ENCODE measurements around the gene PEX5.
"Not testable (repeated sequence)": the region's sequence is repeated elsewhere in the genome, so short reads cannot be mapped to it uniquely, and the experiment has no call there.

The PEX5 gene

DNA sequence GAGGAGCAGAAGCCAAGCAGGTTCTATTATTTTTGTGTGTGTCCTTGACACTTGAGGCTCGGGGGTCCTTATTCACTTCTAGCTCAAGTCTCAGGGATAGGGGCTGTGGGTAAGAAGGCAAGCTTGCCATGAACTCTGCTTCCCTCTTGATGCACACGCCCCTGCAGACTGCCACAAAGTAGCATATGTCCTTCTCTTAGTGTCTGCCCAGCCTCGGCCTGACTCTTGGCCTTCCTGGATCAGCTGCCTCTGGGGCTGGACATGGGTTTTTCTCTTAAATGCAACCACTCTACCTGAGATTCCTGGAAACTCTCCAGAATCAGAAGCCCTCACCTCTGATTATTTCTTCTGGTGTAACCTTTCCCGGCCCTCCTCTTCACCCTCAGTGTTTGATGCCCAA, 28.2 kb upstream of the PEX5 start:
- no peak for DNase-seq

DNA sequence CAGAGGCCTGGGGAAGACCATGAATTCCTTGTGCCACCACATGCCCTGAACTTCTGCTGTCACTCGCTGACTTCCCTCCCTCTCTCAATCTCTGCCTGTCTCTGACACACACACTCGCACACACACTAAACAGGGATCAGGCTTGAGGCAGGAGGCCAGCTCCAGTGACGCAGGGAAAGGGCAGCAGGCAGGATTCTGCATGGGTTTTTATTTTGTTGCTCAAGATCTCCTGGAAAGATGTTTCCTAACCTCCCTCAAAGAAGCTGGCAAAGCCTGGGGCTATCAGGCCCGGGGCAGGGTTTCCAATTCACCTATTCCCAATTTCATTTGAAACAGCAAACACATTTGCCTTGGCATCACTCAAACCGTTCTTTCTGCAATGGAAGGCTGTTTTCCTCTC, 27.7 kb upstream of the PEX5 start:
- DNase-seq = no peak

DNA sequence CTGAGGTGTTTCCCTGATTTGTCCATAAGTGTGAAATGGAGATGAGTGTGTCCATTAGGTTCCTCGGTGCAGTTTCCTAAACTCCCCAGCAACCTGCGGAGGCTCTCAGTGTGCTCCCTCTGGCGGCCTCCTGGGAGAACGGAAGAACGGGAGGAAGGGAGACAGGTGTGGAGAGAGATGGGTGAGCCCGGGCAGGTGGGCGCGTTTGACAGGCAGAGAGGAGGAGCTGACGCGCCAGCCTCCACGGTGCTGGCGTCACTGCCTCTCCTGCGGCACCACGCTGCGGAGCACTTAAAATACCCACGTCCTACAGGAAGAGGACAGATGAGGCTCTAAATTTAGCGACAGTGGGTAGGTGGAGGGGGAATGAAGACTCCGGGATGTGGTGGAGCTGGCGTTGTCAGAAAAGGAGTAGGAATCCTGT, 26.8 kb upstream of the PEX5 start:
- no peak for DNase-seq

DNA sequence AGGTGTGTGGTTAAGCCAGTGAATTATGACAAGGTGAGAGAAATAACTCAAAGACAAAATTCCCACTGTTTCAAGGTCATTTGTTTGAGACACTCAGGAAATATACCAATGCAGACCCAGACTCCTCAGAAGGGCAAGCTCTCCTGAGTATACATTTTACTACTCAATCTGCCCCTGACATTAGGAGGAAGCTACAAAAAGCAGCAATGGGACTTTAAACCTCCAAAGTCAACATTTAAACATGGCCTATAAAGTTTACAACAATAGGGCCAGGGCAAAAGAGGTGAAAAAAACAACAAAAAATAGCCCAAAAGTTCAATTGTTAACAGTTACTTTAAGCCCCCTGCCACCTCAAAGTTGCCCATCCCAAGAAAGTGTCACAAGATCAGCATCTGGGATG, 19.5 kb upstream of the PEX5 start:
- DNase-seq = no peak

DNA sequence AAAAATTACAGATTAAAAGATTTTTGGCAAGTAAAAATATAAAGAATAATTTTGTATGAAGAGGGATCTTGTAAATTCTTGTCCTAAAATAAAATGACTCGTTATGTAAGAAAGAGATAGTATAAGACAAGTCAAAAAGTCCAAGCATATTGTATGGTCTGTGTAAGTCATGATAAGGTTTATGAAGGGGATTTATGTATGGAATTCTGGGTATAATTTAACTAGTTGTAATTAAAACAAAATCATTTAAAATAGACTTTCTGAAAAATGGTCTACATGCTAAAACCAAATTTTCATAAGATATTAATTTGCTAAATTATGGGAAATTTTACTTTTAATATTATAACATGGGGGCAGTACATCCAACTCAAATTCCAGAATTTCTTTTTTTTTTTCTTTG, 17.6 kb upstream of the PEX5 start:
- DNase-seq = no peak

DNA sequence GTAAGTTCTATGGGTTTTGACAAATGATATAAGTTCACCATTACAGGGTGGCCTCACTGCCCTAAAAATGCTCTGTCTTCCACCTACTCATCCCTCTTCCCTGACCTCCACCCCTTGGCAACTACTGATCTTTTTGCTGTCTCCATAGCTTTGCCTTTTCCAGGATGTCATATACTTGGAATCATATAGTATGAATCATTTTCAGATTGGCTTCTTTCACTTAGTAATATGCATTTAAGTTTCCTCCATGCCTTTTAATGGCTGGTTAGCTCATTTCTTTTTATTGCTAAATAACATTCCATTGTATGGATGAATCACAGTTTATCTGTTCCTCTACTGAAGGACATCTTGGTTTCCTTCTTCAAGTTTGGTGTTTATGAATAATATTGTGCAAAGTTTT, 14.0 kb upstream of the PEX5 start:
- no peak for DNase-seq

DNA sequence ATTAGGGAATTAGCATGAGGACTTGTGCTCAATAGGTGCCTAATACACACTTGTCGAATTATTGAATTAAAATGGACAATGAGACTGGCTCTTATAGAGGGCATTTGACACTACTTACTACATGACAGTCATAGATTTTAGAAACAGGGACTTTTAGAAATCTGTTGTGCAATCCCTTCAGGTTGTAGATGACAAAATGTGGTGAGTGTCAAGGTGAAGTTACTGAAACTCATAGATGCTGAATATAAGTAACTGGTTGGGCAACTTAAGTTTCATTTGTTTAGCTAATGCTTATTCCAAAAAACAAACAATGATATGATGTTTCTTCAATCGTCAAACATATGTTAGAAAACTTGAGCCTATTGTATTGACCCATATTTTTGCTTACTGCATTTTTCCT, 12.9 kb upstream of the PEX5 start:
- DNase-seq = no peak

- DNase-seq = no peak
Observed at GRCh38 chr12:7178481-7178880, 11.0 kb upstream of the PEX5 start.

GRCh38 chr12:7180685-7181084, 8.8 kb upstream of the PEX5 start:
- DNase-seq = no peak

DNA sequence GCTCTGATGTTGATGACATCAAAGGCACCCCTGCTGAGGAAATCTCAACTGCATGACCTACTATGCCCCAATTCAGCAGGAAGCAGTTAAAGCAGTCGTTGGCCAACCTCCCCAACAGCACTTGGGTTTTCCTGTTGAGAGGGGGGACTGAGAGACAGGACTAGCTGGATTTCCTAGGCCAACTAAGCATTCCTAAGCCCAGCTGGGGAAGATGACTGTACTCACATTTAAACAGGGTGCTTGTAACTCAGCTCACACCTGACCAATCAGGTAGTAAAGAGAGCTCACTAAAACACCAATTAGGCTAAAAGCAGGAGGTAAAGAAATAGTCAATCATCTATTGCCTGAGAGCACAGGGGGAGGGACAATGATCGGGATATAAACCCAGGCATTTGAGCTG, 3.4 kb upstream of the PEX5 start:
- DNase-seq = not testable (repeated sequence)

GRCh38 chr12:7188562-7189397, 706 bp upstream of the PEX5 start:
- peak; percentile 53 to 71 for DNase-seq

DNA sequence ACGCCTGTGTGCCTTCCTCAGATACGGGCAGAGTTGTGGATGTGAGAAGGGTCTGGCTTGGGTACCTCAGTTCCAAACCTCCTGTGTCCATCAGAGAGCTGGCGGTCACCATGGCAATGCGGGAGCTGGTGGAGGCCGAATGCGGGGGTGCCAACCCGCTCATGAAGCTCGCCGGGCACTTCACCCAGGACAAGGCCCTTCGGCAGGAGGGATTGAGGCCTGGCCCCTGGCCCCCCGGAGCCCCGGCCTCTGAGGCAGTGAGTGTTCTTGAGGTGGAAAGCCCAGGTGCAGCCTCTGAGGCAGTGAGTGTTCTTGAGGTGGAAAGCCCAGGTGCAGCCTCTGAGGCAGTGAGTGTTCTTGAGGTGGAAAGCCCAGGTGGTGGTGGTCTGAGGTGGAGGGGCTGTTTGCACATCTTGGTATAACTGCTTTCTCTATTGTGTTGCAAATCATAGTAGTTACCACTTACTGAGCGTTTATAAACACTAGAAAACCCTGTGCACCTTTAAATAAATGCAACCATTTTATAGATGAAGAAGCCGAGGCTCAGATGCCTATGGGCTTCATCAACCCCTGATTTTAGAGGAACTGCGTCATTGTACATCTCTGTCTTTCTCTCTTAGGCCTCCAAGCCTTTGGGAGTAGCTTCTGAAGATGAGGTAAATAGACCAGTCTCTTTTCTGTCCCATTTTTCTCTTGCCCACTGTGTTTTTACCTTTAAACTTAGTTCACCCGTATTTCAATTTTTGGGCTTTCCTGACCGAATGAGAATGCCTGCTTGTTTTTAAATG, 976 bp downstream of the PEX5 start:
- no peak for DNase-seq

GRCh38 chr12:7193674-7194073, 4.2 kb downstream of the PEX5 start:
- DNase-seq = no peak

DNA sequence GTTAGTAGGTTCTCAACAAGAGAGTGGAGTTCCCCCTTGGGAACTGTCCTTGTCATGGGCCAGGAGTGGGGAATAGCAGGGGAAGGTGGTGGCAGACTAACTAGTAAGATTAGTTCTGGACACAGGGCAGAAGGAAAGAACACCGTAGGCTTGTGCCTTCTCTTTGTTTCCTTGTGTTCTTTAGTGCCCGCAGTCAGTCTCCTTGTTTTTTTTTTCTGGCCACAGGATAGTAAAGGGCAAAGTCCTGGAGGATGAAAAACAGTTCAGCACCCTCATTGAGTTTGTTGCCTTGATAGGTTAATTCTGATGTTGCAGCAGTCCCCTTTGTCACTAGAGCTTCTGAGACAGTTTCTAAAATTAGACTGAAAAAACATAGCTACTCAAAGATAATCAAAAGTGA, 8.4 kb downstream of the PEX5 start:
- no peak for DNase-seq

DNA sequence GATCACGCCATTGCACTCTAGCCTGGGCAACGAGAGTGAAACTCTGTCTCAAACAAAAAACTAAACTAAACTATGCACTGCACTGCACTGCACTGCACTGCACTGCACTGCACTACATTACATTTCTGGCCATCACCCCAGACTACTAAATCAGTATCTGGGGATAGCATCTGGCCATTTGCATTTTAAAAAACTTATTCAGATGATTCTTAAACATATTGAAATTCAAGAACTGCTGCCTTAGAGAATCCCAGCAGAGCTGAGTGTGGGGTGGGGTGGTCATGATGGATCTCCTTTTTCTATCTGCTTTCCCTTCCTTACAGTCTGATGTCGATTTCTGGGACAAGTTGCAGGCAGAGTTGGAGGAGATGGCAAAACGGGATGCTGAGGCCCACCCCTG, 13.6 kb downstream of the PEX5 start:
- DNase-seq = no peak

DNA sequence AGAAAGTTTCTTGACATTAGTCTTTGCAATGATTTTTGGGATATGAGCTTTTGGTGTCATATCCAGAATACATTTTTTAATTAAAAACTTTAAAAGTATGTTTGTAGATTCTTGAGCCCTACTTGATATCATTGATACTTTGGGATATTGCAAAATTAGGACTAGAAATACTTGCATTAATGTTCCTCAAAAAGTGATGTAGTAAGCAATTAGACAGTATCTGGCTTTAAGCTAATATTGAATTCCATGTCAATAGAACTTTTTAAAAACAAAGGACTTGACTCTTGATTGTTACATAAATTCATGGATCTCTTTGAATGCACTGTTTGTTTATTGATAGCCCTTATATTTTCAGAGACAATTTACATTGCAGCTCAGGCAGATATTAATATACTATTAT, 15.6 kb downstream of the PEX5 start:
- no peak for DNase-seq

- no peak for DNase-seq
Observed at GRCh38 chr12:7206691-7207090, 17.2 kb downstream of the PEX5 start.

GRCh38 chr12:7207866-7208625, 18.6 kb downstream of the PEX5 start:
- no peak for DNase-seq

DNA sequence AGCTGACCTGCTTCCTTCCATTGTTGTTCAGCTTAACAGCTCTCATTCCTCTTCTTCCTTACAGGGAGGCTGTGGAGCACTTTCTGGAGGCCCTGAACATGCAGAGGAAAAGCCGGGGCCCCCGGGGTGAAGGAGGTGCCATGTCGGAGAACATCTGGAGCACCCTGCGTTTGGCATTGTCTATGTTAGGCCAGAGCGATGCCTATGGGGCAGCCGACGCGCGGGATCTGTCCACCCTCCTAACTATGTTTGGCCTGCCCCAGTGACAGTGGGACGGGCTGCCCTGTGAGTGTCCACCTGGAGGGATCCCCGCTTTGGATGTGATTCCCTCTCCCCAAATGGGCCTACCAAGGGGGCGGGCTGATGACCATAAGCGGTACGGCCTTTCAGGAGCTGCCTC, 20.5 kb downstream of the PEX5 start:
- DNase-seq = no peak

DNA sequence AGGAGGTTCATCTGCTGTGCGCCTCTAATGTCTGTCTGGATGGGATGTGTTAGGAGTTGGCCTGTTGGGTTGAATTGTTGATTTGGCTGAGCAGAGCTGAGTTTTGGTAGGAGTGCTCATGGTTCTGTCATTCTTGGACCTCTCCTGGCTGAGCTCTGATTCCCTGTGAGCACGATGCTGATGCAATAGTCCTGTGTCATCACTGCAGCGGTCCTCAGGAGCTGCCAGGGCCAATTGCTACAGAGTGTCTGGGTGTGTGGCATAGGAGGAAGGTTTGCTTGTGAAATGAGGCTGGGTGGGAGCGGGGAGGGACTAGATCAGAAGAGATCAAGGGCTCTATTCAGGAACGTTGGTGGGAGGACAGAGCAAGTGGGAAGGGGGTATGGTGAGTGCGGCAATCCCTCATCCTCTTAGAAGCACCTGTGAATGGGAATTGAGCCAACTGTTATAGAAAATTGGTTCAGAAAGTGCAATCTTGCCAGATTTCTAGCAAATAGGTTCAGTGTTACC, 21.2 kb downstream of the PEX5 start:
- DNase-seq = no peak

- DNase-seq = no peak
Observed at GRCh38 chr12:7212678-7213077, 23.2 kb downstream of the PEX5 start.

DNA sequence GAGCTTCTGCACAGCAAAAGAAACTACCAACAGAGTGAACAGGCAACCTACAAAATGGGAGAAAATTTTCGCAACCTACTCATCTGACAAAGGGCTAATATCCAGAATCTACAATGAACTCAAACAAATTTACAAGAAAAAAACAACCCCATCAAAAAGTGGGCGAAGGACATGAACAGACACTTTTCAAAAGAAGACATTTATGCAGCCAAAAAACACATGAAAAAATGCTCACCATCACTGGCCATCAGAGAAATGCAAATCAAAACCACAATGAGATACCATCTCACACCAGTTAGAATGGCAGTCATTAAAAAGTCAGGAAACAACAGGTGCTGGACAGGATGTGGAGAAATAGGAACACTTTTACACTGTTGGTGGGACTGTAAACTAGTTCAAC, 24.3 kb downstream of the PEX5 start:
- not testable (repeated sequence) for DNase-seq

- DNase-seq = no peak
Observed at GRCh38 chr12:7217475-7218069, 28.1 kb downstream of the PEX5 start.

Measured in bone marrow (tissue), 2 donors.